ENCODE measurements around the gene PSME3.

DNA sequence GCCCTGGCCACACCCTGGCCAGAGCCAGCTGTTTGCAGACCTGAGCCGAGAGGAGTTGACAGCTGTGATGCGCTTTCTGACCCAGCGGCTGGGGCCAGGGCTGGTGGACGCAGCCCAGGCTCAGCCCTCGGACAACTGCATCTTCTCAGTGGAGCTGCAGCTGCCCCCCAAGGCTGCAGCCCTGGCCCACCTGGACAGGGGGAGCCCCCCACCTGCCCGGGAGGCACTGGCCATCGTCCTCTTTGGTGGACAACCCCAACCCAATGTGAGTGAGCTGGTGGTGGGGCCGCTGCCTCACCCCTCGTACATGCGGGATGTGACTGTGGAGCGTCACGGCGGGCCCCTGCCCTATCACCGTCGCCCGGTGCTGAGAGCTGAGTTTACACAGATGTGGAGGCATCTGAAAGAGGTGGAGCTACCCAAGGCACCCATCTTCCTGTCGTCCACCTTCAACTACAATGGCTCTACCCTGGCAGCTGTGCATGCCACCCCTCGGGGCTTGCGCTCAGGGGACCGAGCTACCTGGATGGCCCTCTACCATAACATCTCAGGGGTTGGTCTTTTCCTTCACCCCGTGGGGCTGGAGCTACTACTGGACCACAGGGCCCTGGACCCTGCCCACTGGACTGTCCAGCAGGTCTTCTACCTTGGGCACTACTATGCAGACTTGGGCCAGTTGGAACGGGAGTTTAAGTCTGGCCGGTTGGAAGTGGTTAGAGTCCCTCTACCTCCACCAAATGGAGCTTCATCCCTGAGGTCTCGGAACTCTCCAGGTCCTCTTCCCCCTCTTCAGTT lies 11.8 kb downstream of the PSME3 start:
- no peak for TF ChIP-seq MXI1 (conservative IDR thresholded peaks at IDR 0.05; ENCODE audit: poor library complexity, severe bottlenecking)
- TF ChIP-seq, protein P1, sequence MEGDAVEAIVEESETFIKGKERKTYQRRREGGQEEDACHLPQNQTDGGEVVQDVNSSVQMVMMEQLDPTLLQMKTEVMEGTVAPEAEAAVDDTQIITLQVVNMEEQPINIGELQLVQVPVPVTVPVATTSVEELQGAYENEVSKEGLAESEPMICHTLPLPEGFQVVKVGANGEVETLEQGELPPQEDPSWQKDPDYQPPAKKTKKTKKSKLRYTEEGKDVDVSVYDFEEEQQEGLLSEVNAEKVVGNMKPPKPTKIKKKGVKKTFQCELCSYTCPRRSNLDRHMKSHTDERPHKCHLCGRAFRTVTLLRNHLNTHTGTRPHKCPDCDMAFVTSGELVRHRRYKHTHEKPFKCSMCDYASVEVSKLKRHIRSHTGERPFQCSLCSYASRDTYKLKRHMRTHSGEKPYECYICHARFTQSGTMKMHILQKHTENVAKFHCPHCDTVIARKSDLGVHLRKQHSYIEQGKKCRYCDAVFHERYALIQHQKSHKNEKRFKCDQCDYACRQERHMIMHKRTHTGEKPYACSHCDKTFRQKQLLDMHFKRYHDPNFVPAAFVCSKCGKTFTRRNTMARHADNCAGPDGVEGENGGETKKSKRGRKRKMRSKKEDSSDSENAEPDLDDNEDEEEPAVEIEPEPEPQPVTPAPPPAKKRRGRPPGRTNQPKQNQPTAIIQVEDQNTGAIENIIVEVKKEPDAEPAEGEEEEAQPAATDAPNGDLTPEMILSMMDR (IDR thresholded peaks at IDR 0.05; ENCODE audit: poor library complexity, severe bottlenecking), result no peak
- no peak for TF ChIP-seq EP300 (conservative IDR thresholded peaks at IDR 0.05; ENCODE audit: poor library complexity, severe bottlenecking)
- no peak for TF ChIP-seq EZH2 (IDR thresholded peaks at IDR 0.05; ENCODE audit: borderline replicate concordance, insufficient read depth, low read length, poor library complexity, severe bottlenecking)

Data from neural cell (in vitro differentiated cells).